RCC 7860 (cell line): Measurements from ENCODE around the gene UCP2.

ENCODE experiments used
- DNase-seq: peaks from one replicate; pipeline ENCODE4 v3.0.0-alpha.2; 2015; ENCODE audit warnings: low spot score
- FAIRE-seq: peaks from 2 replicates; lab custom pipeline; 2012; peaks lifted over from hg19 to GRCh38; lab: Jason Lieb, UNC

Gene UCP2

DNA sequence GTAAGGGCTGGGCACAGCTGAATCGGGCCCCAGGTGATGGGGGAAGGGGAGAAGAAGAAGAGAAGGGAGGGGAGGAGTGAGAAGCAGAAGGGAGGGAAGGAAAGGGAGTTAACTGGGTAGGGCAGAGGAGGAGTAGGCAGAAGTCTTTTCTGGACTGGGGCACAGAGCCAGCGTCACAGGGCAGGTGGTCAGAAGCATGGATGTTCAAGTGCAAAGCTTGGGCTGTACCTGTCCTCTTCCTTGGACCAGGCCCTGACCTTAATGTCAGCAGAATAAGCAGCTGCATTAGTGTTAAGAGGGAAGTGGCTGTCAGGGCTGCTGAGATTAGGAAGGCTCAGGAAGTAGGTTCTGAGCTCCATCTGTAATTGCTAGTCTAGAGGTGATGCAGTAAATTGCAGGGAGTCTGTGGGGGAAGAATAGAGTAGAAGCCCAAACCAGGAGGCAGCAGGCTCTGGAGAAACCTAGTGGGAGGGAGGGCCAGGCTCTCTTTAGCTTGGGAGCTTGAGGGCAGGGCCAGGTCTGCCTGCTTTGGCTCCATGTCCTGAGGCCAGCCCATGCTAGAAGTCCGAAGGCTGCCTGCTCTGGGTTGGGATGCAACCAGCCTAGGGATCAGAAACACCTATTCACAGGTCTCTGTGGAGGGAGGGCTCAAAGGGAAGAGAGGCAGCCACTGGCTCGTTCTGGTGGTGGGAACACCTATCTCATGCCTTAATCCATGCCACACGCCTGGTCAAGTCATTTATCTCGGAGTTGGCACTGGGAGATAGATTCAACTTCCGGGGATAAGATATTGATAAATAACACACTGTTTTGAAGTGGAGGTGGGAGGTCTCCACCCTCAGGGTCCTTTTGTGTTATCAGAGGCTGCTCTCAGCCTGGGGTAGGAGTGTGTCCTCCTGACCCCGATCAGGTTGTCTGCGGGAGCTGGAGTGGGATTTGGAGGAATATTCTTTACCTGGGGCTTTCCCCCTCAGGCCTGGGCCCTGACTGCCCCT, 28.0 kb upstream of the UCP2 start:
- no peak for DNase-seq
- no peak for FAIRE-seq

GRCh38 chr11:74009675-74010305, 27.1 kb upstream of the UCP2 start:
- FAIRE-seq: no peak

DNA sequence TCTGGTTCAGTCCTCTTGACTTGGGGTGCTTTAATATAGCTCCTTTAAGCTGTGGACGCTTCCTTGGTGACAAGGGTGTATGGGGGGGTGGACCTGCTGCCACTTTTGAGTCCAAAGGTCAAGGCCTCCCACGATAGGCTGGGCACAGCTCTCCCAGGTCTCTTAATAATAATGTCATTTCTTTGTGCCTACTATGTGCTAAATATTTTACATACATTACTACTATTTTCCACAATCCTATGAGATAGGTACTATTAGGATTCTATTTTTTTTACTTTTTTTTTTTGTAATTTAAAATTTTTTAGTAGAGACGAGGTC, 26.5 kb upstream of the UCP2 start:
- no peak for DNase-seq
- no peak for FAIRE-seq

More at GRCh38 chr11:74009675-74010305, 27.1 kb upstream of the UCP2 start:
- DNase-seq: no peak

DNA sequence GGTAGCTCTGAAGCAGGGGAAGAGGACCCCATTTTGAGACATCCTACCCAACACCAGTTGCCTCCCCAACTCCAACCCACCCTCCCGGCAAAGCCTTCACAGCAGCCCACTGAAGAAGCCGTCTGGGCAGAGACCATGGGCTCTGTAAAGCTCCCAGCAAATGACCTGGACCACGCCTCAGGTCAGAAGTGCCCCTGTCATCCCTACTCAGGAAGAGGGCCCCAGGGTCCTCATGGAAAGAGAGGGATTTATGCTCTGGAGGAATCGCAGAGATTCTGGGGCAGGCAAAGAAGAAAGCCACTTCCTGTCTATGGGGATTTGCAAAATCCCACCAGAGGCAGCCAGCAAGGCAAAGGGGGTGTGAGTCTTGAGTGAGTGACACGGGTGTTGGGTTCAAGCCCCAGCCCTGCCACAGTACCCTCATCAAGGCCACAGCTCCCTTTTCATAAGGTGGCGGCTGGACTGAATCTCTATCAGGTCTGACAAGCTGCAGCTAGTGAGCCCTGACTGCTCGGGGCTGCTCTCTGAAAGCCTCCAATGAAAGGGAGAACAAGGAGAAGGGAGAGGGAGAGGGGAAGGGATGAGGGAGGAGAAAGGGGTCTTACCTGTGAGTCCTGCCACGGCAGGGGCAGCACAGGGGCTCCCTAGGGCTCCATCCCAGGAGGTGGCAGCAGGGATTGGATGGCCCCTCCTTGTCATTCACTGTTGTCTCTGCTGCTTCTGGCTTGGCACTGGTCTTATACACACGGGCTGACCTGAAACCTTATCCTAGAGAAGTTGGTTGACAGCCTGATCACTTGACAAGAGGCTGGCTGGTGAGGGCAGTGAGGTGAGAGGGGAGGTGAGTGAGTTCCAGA, 26.0 kb upstream of the UCP2 start, which contains the start of gene UCP3:
Gene UCP3 (minus strand): TSS at position 713 of the 857 bp plus-strand sequence. CDS start 2,043 bp downstream, outside the sequence.
- FAIRE-seq: no peak
- DNase-seq: no peak

DNA sequence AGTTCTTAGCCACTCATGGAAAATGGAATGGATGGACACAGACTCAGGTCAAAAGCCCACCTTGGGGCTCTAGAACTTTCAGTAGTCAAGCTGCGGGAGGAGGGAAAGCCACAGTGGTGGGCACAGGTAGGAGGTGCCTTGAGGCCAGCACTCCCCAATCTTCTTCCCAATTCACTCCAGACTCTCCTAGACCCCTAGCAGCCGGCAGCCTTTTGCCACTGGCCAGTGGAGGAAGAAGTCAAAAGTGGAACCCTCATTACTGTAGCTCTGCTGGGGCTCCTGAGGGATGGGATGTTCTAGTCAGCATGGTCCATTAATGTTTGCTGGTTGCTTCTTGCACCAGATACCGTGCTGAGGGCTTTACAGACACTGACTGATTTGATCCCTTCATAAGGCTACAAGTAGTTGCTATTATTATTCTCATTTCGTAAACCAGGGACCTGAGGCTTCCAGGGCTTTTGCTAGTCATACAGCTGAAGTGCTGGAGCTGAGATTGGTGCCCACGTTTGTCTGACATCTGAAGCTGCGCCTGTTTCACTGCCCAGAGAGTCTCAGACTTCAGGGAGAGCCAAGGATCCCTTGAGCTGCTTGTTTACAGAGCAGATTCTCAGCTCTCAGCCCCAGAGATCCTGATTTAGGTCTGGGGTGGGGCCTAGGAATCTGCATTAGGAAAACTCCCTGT, 25.2 kb upstream of the UCP2 start:
- DNase-seq: no peak
- FAIRE-seq: no peak

GRCh38 chr11:74006743-74007304, 24.2 kb upstream of the UCP2 start:
- FAIRE-seq: no peak
- DNase-seq: no peak

- FAIRE-seq: no peak
- DNase-seq: no peak
Observed at GRCh38 chr11:74005721-74006517, 23.3 kb upstream of the UCP2 start.

DNA sequence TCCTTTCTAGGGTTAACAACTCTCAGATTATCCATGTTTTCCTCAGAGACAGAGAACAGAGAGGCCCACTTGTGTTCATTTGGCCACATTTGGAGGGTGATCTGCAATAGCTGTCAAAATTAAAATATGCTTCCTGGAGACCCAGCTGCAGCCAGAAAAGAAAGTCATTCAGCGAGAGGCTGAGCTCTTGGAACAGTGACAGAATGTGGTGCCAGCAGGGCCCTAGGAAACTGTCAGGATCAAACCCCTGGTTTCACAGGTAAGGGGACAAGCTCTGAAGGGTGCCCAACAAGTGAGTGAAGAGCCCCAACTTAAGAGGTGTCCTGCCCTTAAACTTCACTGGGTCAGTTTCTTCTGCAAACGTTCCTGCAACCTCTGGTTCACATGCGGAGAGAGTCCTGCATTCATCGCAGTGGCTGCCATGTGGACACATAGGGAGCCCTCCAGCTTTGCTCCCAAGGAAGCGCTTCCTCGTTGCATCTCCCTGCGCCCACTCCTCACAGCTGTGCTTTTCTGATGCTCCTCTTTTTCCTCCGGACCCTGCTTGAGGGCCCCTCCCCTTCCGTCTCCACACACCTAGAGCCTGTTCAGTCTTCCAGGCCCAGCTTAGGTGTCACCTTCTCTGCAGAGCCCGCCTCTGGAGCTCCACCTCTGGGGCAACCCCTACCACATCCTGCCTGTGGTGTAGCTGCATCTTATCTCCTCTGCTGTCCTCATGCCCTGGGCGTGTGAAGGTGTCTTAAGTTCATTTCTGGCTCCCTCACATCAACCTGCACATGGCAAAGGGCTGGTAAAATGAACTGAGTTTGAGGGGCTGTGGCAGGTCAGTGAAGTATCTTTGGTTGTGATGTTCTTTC, 22.3 kb upstream of the UCP2 start:
- DNase-seq (no peak), FAIRE-seq (no peak)

DNA sequence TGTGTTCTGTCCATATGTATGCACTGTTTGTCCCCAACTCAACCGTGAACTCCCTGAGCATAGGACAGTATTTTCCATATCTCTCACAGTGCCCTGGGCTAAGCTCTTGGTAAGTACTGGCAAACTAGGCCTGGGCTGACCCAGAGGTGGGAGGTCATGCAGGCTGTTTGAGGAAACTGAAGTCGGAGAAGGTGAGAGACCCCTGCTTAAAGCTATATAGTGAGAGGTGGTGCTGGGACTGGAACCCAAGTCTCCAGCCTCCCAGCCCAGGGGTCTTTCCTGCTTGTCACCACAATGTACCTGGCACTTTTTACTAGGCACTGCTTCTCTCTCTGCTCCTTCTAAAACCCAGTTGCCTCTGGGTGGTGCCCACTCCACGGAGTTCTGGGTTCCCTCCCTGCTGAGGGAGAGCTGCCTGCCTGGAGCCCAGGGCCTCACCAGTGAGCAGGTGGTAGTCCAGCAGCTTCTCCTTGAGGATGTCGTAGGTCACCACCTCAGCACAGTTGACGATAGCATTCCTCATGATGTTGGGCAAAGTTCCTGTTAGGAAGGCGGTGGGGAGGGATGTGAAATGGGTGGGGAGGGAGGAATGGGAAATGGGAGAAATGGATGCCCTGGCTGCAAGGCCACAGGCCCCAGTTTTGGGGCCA, 21.5 kb upstream of the UCP2 start:
- FAIRE-seq: no peak

GRCh38 chr11:74002832-74003231, 20.2 kb upstream of the UCP2 start:
- FAIRE-seq (no peak), DNase-seq (no peak)

More for the DNA sequence above, 21.5 kb upstream of the UCP2 start:
- no peak for DNase-seq

- no peak for FAIRE-seq
- no peak for DNase-seq
Observed at GRCh38 chr11:74001822-74002286, 19.2 kb upstream of the UCP2 start.

GRCh38 chr11:74000307-74001133, 17.9 kb upstream of the UCP2 start:
- FAIRE-seq (no peak), DNase-seq (no peak)

DNA sequence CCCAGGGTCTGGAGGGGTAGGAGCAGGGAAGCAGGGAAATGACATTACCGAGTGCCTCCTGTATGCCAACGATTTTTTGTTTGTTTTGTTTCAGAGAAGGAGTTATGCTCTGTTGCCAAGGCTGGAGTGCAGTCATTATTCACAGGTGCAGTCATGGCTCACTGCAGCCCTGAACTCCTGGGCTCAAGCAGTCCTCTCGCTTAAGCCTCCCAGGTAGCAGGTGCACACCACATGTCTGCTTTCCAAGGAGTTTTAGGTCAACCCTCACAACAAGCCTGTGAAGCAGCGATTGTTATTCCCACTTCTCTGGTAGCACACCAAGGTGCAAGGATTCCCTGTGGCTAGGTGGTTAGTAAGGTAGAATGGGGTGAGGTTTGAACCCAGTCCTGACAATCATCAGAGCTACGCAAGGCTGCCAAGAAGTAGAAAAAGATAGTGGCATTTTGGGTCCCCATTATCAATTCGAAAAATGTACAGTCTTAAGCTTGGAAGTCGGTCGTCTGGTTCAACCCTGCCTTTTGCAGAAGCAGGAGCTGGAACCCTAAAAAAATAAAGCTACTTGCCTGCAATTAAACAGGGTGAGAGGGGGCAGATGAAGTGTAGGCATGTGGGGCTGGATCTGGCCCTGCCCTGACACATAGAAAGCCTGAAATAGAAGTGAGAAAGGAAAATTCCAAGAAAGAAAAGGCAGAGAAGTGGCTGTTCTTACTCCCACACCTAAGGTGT, 17.1 kb upstream of the UCP2 start:
- FAIRE-seq (no peak), DNase-seq (no peak)

GRCh38 chr11:73998846-73999575, 16.4 kb upstream of the UCP2 start:
- no peak for FAIRE-seq
- no peak for DNase-seq

DNA sequence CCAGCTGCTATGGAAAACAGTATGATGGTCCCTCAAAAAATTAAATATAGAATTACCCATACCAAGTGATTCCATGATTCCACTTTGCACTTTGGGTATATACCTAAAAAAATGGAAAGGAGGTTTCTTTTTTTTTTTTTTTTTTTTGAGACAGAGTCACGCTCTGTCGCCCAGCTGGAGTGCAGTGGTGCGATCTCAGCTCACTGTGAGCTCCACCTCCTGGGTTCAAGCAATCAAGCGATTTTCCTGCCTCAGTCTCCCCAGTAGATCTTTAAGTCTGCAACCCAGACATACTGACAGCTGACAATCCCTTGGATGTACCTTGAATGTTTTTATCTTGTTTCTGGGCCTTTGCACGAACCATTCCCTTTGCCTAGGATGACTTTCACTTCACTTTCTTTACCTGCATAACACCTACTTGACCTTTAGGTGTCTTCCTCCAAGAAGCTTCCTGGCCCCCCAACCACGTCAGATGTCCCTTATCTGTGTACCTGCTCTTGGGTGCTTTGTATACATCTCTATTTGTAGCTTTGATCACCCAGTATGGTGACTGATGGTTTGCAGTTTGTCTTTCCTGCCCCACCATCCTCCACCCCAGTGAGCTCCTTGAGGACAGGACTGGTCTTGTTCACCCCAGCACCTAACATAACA, 14.6 kb upstream of the UCP2 start:
- no peak for FAIRE-seq
- DNase-seq: no peak
